Adrenal gland (tissue), 12 donors: ENCODE results near the gene MAPK11. TPM values are rescaled to one million over a fixed set of nuclear protein-coding genes. Genes with fewer than 3 reads are reported as not detected.
A peak's percentile ranks its signal among the peaks of the same experiment; 100 is the strongest.

Experiments
- DNase-seq, 7 donors: peaks; one replicate each; pipeline ENCODE4 v3.0.0-alpha.2; 2019 to 2020
- H3K27ac ChIP-seq, 5 donors: fragments of 200-600 bp; sonication (generic) in 4 of 5; 1 replicate in 3 of 5; 2 replicates in 2 of 5; pipeline versions ENCODE4 v1.5.1 to v1.8.0; 2016 to 2020; ENCODE audit warnings: mild to moderate bottlenecking in 1 of 5
- H3K27me3 ChIP-seq: fragments of 200-600 bp; 2 replicates; pipeline ENCODE4 v1.8.0; 2021
- H3K36me3 ChIP-seq, 2 donors: fragments of 200-600 bp; replicated peaks in 1 of 2; 1 replicate in 1 of 2; 2 replicates in 1 of 2; pipeline versions ENCODE4 v1.5.1 to v1.8.0; 2018 to 2022
- H3K4me1 ChIP-seq, 2 donors: fragments of 200-600 bp; replicated peaks in 1 of 2; 1 replicate in 1 of 2; 2 replicates in 1 of 2; pipeline versions ENCODE4 v1.5.1 to v1.8.0; 2018 to 2021
- H3K4me3 ChIP-seq, 4 donors: fragments of 200-600 bp; sonication (generic) in 3 of 4; one replicate each; pipeline ENCODE4 v1.5.1; 2016 to 2018
- H3K9me3 ChIP-seq, 3 donors: fragments of 200-600 bp; sonication (generic) in 1 of 3; replicated peaks in 1 of 3; 1 replicate in 2 of 3; 2 replicates in 1 of 3; pipeline versions ENCODE4 v1.5.1 to v1.8.0; 2016 to 2021
- CTCF ChIP-seq, 6 experiments: fragments of 450-650 bp in 4 of 6; fragments of 200-600 bp in 2 of 6; sonication (generic) in 1 of 6; IDR thresholded peaks; 1 replicate in 5 of 6; 2 replicates in 1 of 6; pipeline versions ENCODE4 v1.5.1 to v1.8.0; 2016 to 2021; ENCODE audit warnings: antibody characterized with exemption in 6 of 6, mild to moderate bottlenecking in 2 of 6, moderate library complexity in 1 of 6
- POLR2A ChIP-seq, 2 donors: fragments of 450-650 bp; IDR thresholded peaks; one replicate each; pipeline ENCODE4 v1.6.1; 2017; ENCODE audit warnings: antibody characterized with exemption in 2 of 2, mild to moderate bottlenecking in 2 of 2, moderate library complexity in 1 of 2
- WGBS, 4 donors: extraction: QIAGEN DNeasy Blood & Tissue Kit in 2 of 4; methylation state at CpG; one replicate each; pipeline versions ENCODE4 v1.1.5 to v1.1.7; 2013 to 2017; 5-methylcytosine and 5-hydroxymethylcytosine counted together
- intact Hi-C, 2 donors: fragments of 100-400 bp; cut with DNase I; formaldehyde crosslinking; loops; one replicate each; pipeline versions ENCODE4 v1.14.1 to v1.15.0; 2022 to 2023
- polyA plus RNA-seq, 3 donors: library from polyadenylated mRNA; stranded (reverse); fragments of 200-250 nt in 2 of 3; fragments of 350-450 nt in 1 of 3; fragmentation: Illumina TruSeq in 1 of 3; extraction: RNeasy Lipid Tissue Mini Kit (QIAGEN cat#74804) in 1 of 3; gene quantifications; one replicate each; pipeline ENCODE4 v1.2.3, GENCODE V29; 2013 to 2014
- total RNA-seq, 9 donors: library from RNA; depleted of rRNA in 4 of 9; stranded (reverse); fragments of >200 nt in 4 of 9; fragments of 120-200 nt in 1 of 9; fragmentation: NEBNext Ultra II Directional in 1 of 9; extraction: Animal tissue kit (Norgen Biotek cat#: 25700) in 1 of 9; gene quantifications; one replicate each; pipeline versions ENCODE4 v1.1.0 to v1.2.4, GENCODE V29; 2013 to 2023
- donor health status: healthy with polysubstance abuse.
- donor health status: Bipolar disorder and iron deficiency.
- donor health status: DM: yes; HTN: yes; CAD: no.
- donor health status: DM: no; HTN: no; CAD: no.
- donor health status: DM: no; HTN: no; CAD: no.
- donor health status: DM: yes; HTN: yes; CAD: no.

MAPK11 gene
- total and polyA plus RNA-seq, 12 donors: 2.0 to 29.5 (median 6.7) TPM

GRCh38 chr22:50315289-50316113 lies 45.3 kb upstream of the MAPK11 start:
- TF ChIP-seq POLR2A (IDR thresholded peaks at IDR 0.05) (no peak), CTCF (IDR thresholded peaks at IDR 0.05) (no peak)
- WGBS, 4 donors: 80 to 91% (median 89%) methylated on average over 13 to 18 of the region's 18 CpGs
- Histone ChIP-seq H3K4me3 (no peak overlapping the region), H3K36me3 (no peaks in the 10 kb centered on the region), H3K27me3 (no peaks in the 10 kb centered on the region), H3K4me1 (peaks cover 8 to 12% of the 10 kb centered on the region in 2 donors), H3K27ac (peak overlapping the region in 1 of 5 donors; percentile 53), H3K9me3 (no peaks in the 10 kb centered on the region)
- no peak for DNase-seq
- intact Hi-C loops: no loop called here

DNA sequence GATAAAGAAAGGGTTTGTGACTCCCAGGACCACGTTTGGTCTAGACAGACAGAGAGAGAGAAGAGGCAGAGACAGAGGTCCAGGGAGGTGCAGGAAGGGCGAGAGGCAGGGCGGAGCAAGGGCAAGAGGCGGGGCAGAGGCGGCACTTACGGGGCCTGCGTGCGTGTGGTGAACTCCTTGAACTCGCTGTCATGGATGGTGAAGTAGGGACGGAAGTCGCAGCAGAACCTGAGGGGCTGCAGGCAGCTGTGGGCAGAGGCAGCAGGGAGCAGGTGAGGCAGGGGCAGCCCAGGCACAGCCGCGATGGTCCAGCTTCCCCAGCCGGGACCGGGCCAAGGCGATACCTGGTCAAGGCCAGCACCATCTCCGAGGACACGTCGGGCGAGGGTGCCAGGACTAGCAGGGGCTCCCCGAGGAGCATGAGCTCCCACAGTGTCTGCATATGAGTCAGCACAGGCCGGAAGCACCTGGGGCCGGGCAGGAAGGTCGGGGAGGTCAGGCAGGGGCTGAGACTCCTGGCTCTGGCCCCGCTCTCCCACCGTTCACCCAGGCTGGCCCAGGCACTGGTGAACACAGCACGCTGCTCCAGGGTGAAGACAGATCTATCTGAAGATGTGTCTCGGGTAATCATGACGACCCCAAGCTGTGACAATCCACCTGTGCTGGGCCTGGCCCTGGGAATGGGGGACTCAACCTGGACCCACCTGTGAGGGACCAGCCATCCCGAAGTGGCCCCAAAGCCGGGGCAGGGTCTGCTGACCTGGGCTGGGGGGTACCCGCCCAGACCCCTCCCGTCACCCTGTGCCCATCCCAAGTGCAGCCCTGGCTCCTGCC lies 44.5 kb upstream of the MAPK11 start:
- no peaks in the 10 kb centered on the region for H3K9me3 ChIP-seq
- H3K4me3 ChIP-seq: peak overlapping the region in 1 of 4 donors; percentile 27
- intact Hi-C loops: no loop called here
- WGBS, 4 donors: 38 to 52% (median 42%) methylated on average over 18 to 33 of the region's 33 CpGs
- H3K4me1 ChIP-seq: peaks cover 10 to 12% of the 10 kb centered on the region in 2 donors
- H3K36me3 ChIP-seq: no peaks in the 10 kb centered on the region
- H3K27ac ChIP-seq: peak overlapping the region in 1 of 5 donors; percentile 53
- TF ChIP-seq CTCF (IDR thresholded peaks at IDR 0.05) (no peak), POLR2A (IDR thresholded peaks at IDR 0.05) (no peak)
- DNase-seq: peak; percentile 50 to 82 (median 72)
- no peaks in the 10 kb centered on the region for H3K27me3 ChIP-seq

GRCh38 chr22:50314081-50314454 lies 43.9 kb upstream of the MAPK11 start:
- peaks cover 16 to 18% of the 10 kb centered on the region in 2 donors for H3K4me1 ChIP-seq
- peak overlapping the region in 1 of 4 donors; percentile 27 for H3K4me3 ChIP-seq
- H3K27ac ChIP-seq: peak overlapping the region in 1 of 5 donors; percentile 53
- no peak for DNase-seq
- WGBS, 4 donors: 66 to 86% (median 69%) methylated on average over 1 to 14 of the region's 14 CpGs; no CpG with 5 or more reads in 1 of the 4 donors
- no peak for TF ChIP-seq CTCF (IDR thresholded peaks at IDR 0.05)
- TF ChIP-seq POLR2A (IDR thresholded peaks at IDR 0.05): no peak
- no peaks in the 10 kb centered on the region for H3K36me3 ChIP-seq
- intact Hi-C loops: no loop called here
- no peaks in the 10 kb centered on the region for H3K27me3 ChIP-seq
- H3K9me3 ChIP-seq: no peaks in the 10 kb centered on the region

DNA sequence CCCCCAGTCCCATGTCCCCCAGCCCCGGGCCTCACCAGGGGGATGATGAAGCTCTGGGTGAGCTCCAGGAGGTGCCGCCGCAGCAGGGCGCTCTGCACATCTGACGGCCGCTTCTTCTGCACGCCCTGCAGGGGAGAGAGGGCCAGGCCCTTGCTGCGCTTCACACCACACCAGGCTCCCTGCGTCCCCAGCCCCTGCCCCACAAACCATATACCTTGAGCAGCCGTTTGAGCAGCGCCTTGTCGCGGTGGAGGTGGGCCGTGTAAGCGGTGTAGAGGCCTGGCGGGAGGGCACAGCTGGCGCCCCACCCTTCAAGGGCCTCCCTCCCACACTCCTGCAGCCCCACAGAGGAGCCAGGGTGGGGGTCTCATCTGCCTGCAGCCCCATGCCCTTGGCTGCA lies 43.4 kb upstream of the MAPK11 start:
- 87 to 95% (median 89%) methylated on average over 9 to 16 of the region's 17 CpGs for WGBS, 4 donors
- Histone ChIP-seq H3K27me3 (no peaks in the 10 kb centered on the region), H3K36me3 (no peaks in the 10 kb centered on the region), H3K27ac (no peak overlapping the region), H3K4me3 (no peak overlapping the region), H3K4me1 (peaks cover 20% of the 10 kb centered on the region in 2 donors), H3K9me3 (no peaks in the 10 kb centered on the region)
- no peak for DNase-seq
- intact Hi-C loops: no loop called here
- TF ChIP-seq CTCF (IDR thresholded peaks at IDR 0.05) (no peak), POLR2A (IDR thresholded peaks at IDR 0.05) (no peak)
